Ramos (cell line): Measurements from ENCODE around the gene MET.
"Not testable (repeated sequence)": the region's sequence is repeated elsewhere in the genome, so short reads cannot be mapped to it uniquely, and the experiment has no call there.

Experiments used
- in situ Hi-C: fragments of 300-500 bp; cut with MboI; formaldehyde crosslinking; loops from one replicate; pipeline ENCODE4 v1.14.3; 2022; ENCODE audit warnings: low sequenced_read_pairs; ENCODE audit not compliant: unreplicated experiment

The MET gene

DNA sequence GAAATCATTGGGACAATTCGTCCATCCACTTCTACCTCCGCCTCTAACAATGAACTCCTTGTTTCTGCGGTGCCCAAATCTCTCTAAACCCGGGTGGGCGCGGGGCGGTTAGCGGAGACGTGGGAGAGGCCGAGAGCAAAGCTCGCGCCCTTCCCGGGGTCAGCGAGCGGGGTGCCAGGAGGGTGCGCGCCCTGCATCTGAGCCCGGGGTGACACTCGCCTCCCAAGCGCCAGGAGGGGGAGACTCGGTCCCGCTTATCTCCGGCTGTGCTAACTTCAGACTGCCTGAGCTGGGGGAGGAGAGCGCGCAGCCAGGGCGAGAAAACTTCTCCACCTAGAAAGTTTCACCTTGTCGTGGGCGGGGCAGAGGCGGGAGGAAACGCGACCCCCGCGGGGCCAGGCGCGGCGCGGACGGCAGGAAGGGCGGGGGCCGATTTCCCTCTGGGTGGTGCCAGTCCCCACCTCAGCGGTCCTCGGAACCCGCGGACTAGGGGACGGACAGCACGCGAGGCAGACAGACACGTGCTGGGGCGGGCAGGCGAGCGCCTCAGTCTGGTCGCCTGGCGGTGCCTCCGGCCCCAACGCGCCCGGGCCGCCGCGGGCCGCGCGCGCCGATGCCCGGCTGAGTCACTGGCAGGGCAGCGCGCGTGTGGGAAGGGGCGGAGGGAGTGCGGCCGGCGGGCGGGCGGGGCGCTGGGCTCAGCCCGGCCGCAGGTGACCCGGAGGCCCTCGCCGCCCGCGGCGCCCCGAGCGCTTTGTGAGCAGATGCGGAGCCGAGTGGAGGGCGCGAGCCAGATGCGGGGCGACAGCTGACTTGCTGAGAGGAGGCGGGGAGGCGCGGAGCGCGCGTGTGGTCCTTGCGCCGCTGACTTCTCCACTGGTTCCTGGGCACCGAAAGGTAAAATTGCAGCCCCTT is at the start of gene MET:
TSS of gene MET (plus strand) at position 516 of the 915 bp plus-strand sequence. CDS start 26,889 bp downstream, outside the sequence.
- in situ Hi-C loops, result no loop called here

DNA sequence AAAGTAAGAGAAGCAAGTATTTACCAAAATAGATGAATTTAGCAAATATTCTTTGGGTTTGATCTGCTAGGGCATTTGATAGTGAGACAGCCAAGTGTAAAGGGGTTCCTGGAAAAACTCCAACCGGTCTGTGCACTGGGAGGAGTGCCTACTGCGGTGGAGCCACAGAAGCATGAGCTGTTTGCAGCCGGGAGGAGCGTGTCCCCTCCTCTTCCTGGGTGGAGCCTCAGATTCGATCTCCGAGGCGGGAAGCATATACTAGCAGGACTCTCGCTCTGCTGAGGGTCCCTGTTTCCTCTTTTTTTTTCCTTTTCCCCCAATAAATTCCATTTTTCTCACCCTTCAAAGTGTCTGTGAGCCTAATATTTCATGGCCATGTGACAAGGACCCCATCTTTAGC is 45.1 kb upstream of the MET start:
- in situ Hi-C loops, result no loop called here

DNA sequence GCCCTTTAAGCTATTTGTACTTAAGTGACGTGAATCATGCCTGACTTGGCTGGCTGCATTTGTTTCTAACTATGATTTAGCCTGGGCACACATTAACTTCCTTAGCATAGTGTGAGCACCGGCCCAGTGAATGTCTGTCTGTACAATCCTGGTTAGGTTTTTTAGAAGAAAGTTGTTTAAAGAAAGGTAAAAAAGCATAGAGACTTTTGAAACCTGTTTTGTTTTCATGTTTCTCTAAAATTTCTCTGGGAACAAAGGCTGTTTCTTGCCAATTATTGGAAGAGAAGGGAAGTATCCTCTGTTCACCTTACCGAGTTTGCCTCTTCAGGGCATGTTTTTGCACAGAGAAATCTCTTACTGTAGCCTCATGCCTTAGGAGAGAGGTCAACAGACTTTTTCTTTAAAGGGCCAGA is 42.9 kb upstream of the MET start:
- in situ Hi-C loops, result no loop called here

DNA sequence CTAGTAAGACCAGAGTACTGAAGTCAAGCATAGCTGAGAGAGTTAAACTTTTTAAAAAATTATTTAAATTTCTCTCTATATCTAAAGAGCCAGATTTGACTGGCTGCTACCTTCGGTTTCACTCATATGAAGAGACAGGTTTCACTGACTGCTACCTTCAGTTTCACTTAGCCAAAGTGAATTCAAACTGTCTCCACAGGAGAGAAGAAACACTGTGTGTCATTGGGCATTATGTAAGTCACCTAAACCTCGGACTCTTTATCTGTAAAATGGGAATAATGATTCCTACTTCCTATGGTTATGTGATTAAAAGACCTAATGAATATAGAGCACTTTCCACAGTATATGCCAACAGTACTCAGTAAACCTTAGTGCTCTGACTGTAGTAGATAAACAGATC is 41.6 kb upstream of the MET start:
- in situ Hi-C loops, result no loop called here

DNA sequence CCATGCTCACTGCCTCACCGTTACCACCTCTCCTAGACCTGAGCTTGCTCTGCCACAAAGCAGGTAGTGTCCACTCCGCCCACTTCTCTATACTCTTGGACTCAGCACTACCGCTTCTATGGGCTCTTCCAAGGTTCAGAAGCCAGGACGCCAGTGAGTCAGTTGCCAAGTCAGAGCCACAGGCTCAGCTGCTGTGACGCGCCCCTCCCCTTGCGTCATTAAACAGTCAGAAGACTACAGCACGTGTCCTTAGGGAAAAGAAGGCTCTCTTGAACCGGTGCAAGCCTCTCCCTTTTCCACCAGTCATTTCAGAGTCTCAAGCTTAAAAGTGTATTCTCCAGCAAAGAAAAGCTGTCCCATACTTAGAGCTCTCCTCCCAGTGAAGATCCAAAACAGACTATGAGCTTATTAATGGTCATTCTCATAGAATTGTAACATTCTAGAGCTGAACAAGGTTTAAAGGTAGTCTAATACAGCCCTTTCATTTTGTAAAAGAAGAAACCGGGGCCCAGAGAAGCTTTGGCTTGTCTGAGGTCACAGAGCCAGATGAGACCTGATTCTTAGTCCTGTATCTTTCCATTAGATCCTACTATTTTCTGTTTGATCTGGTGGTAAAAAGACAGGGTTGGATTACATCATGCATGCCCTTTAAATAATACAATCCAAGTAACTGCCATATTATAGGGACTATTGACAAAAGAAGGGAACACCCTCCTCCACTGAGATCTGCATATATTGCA is 40.9 kb upstream of the MET start:
- in situ Hi-C loops, result no loop called here

DNA sequence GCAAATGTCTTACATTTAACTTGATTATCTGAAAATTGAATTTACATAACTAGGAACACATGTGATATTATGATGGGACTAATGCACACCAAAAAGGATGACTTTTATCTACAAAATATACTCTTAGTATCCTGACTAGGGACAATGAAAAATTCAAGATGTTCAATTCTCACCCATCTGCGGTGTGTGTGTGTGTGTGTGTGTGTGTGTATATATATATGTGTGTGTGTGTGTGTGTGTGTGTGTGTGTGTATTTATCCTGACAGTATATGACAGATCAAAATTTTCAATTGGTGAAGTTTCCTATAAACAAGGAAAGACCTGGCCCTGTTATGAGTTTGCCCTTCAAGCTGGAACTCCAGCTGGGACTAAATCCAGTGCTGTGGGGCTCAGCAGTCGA is 40.3 kb upstream of the MET start:
- in situ Hi-C loops, result no loop called here

DNA sequence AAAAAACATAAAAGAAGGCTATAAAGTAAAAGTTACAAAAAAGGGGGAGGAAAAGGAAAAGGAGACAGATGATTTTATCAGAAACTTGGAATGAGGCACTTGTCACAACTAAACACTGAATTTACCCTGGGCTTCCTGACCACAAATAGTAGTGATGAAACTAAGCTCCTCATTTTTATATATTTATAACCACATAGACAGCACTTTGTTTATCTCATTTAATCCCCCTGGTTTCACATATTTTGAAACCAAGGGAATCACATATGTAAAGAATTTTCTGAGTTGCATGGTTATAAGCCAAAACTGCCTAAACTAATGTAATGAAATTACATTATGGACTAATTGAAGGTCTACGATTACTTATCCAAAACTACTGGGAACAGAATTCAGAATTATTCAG is 39.6 kb upstream of the MET start:
- in situ Hi-C loops, result no loop called here

DNA sequence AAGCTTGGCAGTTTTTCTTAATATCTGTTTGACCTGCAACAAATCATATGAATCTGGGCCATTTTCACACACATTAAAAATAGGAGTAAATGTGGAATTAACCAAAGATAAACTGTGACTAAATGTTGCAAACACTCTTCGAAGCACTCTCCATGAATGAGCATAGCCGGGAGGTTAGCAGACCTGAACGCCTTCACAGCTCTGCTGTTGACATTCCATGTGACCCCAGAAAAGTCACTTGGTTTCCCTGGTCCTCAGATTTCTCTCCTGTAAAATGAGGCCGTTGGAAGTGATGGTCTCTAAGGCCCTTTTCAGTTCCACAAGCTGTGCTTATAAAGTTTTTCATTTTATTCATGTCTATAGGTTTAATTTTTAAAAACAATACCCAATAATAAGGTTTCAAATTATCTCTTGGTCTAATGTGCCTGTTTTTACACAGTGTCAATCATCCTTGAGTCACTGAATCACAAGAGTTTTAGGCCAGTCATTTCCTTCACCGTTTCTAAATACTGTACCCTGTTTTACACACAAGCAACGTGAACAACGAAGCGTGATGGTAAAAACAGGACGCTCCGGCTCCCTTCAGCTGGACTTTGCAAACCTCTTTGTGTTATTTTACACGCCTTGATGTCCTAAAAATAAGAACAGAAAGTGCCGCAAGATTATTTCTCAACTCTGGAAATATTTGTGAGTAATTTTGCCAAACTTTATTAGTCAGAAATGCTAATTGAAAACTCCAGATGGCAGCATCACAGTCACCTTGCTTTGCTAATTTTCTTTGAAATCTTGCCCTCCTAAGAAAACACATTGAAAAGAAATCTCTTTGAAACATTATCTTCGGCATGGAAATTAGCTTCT is 38.6 kb upstream of the MET start:
- in situ Hi-C loops, result no loop called here

DNA sequence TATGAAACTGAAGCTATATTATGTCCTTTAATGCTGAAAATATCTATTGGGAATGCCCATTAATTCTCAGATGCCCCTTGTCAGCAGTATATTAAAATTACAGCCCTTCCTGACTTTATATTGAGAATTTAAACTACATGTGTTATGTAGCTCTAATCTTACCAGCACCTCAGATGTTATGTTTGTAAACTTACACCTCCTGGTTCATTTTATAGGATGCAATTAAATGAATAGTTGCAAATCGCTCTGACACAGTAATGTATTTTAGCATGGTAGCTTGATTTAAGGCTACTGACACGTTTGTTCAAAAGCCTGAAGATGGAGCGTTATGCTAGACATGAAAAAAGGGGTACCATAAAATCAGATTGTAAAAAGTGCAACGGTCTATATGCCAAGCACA is 35.0 kb upstream of the MET start:
- in situ Hi-C loops, result no loop called here

DNA sequence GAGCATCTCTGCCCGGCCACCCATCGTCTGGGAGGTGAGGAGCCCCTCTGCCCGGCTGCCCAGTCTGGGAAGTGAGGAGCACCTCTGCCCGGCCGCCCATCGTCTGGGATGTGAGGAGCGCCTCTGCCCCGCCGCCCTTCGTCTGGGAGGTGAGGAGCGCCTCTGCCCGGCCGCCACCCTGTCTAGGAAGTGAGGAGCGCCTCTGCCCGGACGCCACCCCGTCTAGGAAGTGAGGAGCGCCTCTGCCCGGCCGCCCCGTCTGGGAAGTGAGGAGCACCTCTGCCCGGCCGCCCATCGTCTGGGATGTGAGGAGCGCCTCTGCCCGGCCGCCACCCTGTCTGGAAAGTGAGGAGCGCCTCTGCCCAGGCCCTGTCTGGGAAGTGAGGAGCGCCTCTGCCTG is 33.4 kb upstream of the MET start:
- in situ Hi-C loops, result not testable (repeated sequence)

DNA sequence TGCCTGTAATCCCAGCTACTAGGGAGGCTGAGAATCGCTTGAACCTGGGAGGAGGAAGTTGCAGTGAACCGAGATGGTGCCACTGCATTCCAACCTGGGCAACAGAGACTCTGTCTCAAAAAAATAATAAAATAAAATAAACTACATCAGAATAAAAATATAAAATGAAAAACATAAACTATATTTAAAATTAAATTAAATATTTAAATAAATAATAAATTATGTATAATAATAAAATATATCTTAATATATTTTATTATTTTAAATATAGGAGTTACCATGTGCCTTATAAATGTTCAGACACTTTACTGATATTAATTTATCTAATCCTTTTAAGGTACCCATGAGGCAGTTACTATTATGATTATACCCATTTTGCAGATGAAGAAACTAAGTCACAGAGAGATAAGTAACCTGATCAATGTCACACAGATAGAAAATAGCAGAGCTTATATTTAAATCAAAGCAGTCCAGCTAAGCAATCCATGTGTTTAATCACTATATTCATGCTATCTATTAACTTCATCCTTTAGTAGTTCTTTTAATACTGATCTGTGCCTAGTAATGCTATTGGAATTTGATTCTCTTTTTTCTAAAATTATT is 30.3 kb upstream of the MET start:
- in situ Hi-C loops, result no loop called here

DNA sequence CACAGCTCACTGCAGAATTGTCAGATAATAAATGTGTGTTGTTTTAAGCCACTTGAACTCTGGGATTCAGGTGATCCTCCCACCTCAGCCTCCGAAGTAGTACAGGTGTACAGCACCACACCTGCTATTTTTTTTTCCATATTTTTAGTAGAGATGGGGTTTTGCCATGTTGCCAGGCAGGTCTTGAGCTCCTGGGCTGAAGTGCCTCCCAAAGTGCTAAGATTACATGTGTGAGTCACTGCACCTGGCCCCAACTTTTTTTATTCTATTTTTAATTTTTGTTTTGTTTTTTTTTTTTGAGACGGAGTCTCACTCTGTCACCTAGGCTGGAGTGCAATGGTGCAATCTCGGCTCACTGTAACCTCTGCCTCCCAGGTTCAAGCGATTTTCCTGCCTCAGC is 28.8 kb upstream of the MET start:
- in situ Hi-C loops, result not testable (repeated sequence)

DNA sequence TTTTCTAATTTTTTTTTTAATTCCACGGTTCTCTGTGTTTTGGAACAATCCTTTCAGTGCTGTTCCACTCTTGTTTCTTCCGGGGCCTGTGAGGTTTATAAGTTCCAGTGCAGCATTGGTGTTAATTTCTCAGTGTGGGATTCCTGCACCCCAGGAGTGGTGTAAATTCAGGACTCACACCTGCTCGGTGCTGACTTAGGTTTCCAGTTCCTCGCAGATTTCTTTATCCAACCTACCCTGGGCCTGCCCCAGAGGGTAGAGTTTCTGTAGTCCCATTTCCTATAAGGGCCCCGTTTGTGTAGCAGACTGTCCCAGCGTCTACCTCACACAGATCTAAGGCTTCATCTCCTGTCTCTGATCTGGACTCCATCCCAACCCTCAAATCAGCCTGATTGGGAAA is 27.4 kb upstream of the MET start:
- in situ Hi-C loops, result no loop called here

DNA sequence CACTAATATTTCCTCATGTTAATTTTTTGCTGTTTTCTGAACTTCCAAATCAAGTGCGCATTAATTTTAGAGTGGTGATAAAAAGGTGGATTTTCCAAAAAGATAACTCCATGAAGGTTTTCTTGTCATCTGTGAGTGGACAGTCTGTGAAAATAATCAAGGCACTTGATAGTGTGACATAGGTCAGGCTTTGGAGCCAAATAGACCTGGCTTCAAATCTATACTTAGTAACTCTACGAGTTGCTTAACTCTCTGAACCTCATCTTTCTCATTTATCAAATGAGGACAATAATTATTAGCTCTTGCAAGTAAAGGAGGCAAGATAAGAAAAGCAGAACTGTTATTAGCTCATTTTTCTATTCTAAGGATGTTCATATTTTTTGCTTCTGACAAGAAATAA is 24.7 kb upstream of the MET start:
- in situ Hi-C loops, result no loop called here

DNA sequence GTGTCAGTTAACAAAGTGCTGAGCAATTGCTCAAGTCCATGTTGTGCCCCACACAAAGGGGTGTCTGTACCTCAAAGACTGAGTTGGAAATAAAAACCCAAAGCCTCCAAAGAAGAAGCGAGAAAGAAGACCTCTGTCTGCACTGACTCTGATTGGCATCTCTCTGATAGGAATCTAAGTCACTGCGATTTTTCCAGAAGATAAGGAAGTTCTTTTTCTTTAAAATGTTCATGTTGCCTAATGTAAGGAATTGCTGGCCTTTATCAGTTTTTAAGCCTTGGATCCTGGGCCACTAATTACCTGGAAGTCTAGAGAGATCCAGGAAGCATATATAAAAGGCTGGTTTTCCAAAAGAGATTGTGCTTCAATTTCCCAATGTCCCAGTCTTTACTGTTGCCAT is 24.1 kb upstream of the MET start:
- in situ Hi-C loops, result no loop called here

DNA sequence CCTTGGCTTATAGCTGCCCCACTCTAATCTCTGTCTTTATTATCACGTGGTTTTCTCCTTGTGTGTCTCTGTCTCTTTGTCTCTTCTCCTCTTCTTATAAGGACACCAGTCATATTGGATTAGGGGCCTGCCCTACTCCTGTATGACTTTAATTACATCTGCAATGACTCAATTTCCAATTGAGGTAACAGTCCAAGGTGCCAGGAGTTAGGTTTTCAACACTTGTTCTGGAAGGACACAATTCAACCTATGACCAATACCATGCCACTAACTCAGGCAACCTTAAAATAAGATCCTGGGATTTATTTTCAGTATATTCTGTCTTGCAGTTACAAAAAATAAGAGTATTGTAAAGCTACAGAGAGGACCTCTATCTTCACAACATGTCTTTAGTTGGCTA is 21.6 kb upstream of the MET start:
- in situ Hi-C loops, result no loop called here

DNA sequence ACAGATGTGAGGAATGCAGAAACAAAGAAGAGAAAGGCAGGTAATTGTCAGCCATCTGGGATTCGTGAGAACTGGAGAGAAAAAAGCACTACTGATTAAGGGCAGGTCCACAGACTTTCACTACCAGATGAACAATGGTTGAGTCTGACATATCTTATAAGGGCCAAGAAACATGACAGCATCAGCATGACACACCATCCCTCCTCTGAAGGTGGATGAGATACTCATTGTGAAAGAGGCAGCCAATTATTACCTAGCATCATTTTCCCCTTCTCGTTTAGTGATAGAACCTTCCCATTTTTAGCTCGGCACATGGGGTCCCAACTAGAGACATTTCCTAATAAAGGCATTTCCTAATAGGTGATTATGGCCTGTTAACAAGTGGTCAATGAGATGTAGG is 19.2 kb upstream of the MET start:
- in situ Hi-C loops, result no loop called here

DNA sequence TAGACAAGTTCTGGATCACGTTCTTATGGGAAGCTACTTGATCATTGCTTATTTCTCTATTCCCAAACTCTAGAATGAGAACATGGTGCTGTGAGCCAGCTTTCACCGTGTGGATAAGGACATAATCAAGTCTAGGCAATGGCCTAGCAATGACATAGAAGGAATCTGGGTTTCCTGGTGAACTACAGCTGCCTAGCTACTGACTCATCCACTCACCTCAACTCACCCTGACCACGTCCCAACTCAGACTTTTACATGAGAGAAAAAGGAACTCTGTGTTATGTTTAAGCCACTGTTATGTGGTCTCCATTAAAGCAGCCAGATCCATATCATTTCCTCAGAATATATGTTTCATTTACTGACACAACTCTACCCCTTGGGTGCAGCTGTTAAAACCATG is 18.8 kb upstream of the MET start:
- in situ Hi-C loops, result no loop called here

DNA sequence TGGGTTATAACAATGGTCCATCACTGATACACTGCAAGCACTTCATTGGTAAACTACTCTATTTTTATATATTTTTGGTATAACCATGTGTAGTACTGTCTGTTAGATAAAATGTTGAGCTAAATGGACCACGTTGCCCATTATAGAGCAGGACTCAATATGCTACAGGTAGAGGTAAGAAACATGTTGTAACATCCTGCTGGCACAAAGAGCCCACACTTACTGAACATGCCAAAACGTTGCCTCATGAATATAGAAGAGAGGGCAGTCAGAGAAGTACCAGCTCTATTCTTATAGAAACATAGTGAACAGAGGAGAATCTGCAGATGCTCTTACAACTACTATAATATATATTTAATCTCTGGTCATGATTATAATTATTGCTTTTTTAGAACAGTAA is 18.4 kb upstream of the MET start:
- in situ Hi-C loops, result no loop called here

DNA sequence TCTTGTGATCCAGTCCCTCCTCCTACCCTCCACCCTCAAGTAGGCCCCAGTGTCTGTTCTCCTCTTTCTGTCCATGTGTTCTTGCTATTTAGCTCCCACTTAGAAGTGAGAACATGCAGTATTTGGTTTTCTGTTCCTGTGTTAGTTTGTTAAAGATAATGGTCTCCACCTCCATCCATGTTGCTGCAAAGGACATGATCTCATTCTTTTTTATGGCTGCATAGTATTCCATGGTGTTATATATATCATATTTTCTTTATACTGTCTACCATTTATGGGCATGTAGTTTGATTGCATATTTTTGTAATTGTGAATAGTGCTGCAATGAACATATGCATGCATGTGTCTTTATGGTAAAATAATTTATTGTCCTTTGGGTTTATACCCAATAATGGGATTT is 12.7 kb upstream of the MET start:
- in situ Hi-C loops, result not testable (repeated sequence)
